ENCODE results near the gene ELOF1.

DNA sequence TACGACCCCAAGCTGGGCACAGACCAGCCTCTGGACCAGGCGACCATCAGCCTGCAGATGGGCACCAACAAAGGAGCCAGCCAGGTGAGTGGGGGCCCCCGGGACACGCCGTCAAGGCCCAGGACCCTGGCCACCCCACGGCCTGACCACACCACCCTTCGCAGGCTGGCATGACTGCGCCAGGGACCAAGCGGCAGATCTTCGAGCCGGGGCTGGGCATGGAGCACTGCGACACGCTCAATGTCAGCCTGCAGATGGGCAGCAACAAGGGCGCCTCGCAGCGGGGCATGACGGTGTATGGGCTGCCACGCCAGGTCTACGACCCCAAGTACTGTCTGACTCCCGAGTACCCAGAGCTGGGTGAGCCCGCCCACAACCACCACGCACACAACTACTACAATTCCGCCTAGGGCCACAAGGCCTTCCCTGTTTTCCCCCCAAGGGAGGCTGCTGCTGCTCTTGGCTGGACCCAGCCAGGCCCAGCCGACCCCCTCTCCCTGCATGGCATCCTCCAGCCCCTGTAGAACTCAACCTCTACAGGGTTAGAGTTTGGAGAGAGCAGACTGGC lies 9.6 kb downstream of the ELOF1 start:
- TF ChIP-seq REST (IDR thresholded peaks at IDR 0.05; ENCODE audit: insufficient read depth in 1 of 2, low read depth in 2 of 2, low read length in 2 of 2) (no peak), TAF1 (IDR thresholded peaks at IDR 0.05; ENCODE audit: borderline replicate concordance, insufficient read depth, low read length) (no peak)
